Stimulated activated CD8-positive, alpha-beta memory T cell treated with anti-CD3 and anti-CD28 coated beads, Interleukin-15, amount 100 ng/mL, for 48 hours (primary cell): ENCODE results near the gene SPATA24.
"Not testable (repeated sequence)": the region's sequence is repeated elsewhere in the genome, so short reads cannot be mapped to it uniquely, and the experiment has no call there.

Experiments used
- DNase-seq, 2 donors: peaks; one replicate each; pipeline ENCODE4 v3.0.0-alpha.2; 2020; ENCODE audit warnings: low read depth in 2 of 2

SPATA24 gene, protein sequence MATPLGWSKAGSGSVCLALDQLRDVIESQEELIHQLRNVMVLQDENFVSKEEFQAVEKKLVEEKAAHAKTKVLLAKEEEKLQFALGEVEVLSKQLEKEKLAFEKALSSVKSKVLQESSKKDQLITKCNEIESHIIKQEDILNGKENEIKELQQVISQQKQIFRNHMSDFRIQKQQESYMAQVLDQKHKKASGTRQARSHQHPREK

DNA sequence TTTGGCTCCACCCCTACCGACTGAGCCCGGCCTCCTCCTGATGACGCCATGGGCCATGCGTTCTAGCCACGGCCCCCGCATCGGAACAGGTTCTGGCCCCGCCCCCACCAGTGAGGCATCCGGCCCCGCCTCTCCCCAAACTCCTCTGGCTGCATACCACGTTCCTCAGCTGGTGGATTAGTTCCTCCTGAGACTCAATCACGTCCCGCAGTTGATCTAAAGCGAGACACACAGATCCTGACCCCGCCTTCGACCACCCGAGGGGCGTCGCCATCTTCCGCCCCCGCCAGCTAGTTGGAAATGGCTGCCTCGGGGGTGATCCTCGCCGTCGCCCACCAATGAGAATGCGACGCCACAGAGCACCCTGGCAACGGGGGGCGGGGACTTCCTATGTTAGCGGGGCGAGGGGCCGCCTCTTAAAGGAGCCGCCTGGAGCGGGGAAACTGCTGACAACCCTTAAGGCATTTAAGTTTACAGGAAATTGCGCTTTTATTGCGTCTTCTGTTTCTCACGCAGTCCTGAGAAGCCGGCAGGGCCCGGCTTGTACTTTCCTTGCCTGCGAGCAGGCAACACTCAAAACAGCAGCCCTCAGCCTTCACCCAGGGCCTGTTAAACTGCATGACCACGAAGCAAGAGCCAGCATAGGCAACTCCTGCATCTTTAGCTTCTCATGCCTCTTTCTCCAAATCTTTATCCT is at the start of gene SPATA24:
SPATA24 (minus strand) TSS at position 303 of the 697 bp plus-strand sequence; CDS start at position 274, 29 bp downstream.
- peak; percentile 98 for DNase-seq

DNA sequence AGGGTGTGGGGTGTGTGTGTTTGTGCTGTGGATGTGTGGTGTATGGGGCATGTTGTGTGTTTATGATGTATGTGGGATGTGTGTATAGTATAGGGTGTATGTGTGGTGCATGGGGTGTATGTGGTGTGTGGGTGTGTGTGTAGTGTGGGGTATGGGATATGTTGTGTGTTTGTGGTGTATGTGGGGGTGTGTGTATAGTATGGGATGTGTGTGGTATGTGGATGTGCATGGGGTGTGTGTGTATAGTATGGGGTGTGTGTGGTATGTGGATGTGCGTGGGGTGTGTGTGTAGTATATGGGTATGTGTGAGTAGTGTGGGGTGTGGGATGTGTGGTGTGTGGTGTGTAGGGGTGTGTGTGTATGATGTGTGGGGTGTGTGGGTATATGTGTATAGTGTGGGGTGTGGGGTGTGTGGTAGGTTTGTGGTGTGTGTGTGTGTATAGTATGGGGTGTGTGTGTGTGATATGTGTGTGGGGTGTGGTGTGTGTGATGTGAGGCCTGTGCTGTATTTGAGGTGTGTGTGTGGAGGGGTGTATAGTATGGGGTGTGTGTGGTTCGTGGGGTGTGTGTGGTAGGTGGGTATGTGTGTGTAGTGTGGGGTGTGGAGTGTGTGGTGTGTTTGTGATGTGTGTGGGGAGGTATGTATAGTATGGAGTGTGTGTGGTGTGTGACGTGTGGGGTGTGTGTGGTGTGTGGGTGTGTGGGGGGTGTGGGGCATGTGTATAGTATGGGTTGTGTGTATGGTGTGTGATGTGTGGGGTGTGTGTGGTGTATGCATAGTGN is 48.2 kb upstream of the SPATA24 start:
- no peak for DNase-seq

DNA sequence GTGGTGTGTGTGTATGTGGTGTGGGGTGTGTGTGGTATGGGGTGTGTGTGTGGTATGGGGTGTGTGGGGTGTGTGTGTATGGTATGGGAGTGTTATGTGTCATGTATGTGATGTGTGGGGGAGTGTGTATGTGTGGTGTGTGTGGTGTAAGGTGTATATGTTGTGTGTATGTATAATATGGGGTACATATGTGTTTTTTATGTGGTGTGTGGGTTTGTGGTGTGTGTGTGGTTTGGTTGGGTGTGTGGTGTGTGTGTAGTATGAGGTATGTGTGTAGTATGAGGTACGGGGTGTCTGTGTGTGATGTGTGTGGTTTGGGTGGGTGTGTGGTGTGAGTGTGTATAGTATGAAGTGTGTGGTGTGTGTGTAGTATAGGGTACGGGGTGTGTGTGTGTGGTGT is 47.3 kb upstream of the SPATA24 start:
- DNase-seq, result no peak

DNA sequence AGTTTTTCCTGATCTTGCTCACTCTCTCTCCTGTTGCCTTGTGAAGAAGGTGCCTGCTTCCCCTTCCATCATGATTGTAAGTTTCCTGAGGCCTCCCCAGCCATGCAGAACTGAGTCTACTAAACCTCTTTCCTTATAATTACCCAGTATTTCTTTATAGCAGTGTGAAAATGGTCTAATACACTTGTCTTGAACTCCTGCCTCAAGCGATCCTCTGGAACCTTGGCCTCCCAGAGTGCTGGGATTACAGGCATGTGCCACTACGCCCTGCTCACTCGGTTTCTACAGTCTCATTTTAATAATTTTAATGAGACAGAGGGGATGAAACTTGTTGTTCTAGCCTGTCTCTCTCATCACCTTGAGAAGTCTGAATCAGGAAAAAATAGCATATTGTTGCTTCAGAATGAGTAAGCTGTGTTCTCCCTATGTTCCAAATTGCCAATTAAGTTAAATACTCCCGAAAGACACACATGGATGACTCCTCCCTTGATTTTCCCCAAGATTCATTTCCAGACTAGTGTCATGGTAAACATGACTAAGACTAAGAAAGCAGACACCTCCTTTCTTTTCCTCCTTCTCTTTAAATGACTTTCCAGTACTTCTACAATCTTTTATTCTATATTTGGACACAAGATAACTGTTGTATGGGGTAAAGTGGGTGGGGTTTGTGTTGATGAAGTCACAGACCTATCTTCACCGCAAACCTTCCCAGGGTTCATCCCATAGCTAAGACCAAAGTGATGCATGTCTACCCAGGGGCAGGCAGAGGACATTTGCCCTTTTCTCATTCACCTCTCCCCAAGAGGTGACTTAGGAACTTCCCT is 43.3 kb upstream of the SPATA24 start:
- DNase-seq, result peak in 1 of 2 donors; percentile 31

DNA sequence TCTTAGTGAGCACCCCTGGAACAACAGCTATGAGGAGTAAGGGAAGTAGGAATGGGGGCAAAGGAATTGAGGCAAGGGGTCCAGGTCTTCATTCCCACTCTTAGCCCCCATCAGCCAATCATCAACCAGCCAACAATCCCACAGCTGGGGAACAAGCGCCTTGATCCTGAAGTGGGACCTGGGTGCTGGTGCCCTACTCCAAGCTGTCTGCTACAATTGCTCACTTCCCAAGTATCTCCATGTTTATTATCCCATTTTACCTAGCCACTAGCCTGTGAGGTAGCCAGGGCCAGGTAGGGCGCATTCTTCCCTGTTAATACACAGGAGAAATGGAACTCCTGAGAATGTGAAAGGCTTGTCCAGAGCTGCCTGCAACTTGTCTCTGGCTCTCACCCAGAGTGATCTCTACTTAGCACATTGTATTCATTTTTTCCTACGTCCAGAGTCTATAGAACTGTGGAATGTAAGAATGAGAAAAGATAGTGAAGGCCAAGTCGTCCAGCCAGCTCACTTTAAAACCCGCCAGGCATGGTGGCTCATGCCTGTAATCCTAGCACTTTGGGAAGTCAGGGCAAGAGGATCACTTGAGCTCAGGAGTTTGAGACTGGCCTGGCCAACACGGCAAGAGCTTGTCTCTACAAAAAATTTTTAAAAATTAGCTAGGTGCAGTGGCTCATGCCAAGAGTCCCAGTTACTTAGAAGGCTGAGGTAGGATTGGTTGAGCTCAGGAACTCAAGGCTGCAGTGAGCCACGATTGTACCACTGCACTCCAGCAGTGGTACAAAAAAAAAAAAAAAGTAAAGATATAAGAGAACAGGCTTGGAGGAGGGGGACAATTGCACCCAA is 41.7 kb upstream of the SPATA24 start:
- no peak for DNase-seq

DNA sequence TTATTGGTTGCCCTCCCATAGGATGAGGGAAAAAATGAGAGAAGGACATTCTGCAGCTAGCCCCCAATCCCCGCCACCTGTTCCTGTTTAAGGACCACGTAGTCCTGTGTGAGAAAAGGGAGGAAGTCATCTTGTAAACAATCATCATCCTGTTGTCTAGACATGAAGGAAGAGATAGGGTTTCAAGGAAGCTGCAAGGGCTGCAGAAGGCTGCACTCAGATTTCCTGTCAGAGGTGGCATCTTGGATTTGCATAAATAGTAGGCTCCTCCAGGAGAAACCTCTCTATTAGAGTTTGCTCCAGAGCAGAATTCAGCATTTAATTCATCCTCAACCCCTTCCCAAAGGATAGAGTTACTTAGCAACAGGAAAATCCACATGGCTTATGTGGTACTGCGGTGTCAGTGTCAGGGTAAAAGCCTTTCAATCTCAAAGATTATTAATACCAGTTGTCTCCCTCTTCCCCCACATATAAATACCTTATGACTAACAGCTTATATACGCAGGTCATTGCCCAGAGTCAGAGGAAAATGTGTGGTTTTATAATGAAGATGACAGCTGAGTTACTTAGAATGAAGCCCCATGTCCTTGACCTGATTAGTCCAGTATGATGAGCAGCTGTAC is 40.1 kb upstream of the SPATA24 start:
- no peak for DNase-seq

DNA sequence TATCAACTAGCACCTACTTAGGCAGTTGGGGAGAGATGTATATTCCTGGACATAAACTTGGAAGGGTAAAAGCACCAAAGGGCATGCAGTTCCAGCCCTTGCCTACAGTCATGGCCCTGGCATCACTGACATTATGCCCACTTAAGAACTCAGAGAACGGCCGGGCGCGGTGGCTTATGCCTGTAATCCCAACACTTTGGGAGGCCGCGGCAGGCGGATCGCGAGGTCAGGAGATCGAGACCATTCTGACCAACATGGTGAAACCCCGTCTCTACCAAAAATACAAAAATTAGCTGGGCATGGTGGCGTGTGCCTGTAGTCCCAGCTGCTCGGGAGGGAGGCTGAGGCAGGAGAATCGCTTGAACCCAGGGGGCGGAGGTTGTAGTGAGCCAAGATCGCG is 36.5 kb upstream of the SPATA24 start:
- DNase-seq, result not testable (repeated sequence)

DNA sequence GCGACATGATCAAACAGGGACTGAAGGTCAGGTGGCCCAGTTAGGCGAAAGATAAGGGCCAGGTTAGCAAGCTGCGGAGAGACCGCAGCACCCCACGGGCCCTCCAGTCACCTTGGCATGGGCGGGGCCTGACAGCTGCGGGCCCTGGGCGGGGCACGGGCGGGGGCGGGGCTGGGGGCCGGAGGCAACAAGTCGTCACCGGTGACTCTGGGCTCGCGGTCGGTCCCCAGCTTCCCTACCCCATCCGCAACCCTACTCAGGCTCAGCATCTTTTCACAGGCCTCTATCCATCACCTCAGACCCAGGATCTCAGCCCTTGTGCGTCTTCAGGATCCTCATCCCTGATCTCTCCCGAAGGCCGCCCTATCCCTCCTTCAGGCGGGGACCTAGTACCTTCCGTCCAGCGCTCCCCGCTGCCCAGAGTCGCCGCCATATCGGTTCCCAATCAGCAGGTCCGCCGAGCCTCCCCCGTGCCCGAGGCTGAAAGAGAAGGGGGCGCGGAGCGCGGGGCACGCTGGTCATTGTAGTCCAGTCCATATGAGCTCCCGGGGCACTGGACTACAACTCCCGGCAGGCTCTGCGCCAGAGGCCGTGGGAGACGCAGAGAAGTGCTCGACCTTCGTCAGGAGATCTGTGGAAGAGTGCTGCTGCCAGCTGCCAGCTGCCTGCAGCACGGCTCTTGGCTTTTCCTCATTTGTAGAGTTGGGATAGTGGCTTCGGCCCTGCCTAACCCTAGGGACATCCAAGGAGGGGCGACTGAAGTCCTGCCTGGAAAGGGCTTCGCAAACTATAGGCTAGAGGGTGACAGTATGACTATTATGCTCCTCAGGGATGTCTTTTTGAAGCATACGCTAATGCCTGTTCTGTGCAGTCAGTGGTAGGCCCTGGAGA is 35.4 kb upstream of the SPATA24 start, which contains the start of gene DNAJC18:
DNAJC18 (minus strand) TSS at position 513 of the 891 bp plus-strand sequence; CDS start at position 433, 80 bp downstream.
- DNase-seq, result peak; percentile 86 to 89

DNA sequence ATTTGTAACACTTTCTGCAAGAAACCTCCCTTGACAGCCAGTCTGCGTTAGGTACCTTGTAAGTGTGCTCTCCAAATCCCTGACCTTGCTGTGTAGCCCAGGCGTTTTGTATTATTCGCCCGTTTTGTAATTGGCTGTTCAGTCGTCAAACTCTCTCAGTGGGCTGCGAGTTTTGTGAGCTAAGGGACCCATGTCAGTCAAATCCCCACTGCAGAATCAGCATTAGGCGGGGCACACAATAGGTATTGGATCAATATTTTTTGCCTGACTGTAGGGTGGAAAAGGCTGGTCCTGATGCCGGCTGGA is 34.8 kb upstream of the SPATA24 start:
- no peak for DNase-seq

DNA sequence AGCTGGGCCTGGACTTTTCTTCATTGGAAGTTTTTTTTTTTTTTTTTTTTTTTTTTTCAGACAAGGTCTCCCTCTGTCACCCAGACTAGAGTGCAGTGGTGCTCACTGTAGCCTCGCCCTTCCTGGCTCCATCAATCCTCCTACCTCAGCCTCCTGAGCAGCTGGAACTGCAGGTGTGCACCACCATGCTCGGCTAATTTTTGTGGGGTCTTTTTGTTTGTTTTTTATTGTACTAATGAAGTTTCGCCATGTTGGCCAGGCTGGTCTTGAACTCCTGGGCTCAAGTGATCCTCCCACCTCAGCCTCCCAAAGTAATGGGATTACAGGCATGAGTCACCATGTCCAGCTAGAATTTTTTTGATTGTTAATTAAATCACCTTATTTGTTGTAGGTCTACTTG is 31.8 kb upstream of the SPATA24 start:
- DNase-seq, result no peak

DNA sequence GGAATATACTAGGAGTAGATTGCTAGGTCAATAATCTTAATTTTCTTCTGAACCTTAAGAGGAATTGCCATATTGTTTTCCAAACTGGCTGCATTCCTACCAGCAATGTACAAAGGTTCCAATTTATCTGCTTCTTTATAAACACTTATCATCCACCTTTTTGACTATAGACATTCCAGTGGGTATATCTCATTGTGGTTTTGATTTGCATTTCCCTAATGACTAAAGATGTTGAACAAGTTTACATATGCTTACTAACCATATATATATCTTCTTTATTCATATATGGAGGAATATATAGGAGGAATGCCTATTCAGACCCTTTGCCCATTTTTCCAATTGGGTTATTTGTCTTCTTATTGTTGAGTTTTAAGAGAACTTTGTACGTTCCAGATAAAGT is 27.8 kb upstream of the SPATA24 start:
- no peak for DNase-seq

DNA sequence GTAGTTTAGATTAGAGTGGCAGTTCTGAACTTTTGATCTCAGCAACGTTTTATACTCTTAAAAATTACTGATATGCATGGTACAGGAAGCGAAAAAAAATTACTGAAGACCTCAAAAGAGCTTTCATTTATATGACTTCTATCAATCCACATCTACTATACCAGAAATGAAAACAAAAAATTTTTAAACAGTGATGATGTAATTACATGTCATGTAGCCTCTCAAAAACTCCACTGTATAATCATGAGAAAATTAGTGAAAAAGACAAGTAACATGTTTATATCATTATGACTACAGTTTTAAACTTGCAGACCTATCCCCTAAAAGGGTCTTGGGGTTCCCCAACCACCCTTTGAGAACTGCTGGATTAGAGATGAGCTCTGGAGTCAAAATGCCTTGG is 26.1 kb upstream of the SPATA24 start:
- no peak for DNase-seq

DNA sequence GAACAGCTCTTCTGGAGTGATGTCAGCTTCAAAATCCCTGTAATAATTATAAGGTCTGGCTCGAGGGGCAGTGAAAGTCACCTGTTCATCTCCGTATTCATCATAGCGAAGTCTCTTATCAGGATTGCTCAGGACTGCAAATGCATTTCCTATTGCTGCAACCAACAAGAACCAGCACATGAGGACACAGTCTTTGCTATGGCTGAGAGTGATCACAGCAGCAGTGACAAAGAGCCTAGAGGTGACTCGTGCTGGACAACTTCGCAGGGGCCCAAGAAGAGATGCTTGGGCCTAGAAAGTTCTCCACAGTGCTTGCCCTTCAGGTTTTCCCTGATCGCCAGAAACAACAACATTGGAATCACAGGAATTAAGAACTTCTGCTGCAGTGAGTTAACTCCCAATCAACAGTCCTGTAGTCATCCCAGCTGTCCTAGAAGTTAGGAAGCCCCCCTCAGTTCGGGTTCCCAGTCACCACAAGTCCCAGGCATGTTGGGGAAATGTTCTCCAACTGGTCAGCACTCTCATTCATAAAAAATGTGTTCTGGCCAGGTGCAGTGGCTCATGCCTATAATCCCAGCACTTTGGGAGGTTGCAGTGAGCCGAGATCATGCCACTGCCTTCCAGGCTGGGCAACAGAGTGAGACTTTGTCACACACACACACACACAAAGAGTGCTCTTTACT is 22.5 kb upstream of the SPATA24 start:
- no peak for DNase-seq

DNA sequence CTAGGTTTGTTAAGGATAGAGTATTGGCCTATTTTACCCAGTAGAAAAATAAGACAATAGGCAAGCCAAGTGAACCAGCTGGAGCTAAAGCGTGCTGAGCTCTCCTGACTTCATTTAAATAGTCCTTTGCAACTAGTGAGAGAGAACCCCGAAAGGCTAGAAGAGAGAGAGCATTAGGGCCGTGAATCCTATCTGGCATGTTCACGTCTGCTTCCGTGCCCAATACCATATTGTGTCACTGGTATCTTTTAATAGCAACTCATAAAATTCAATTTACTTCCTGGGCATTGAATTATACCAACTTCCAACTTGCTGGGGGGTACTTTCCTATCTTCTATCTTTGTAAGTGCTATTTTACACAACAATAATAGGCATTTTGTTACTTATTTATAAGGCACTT is 21.6 kb upstream of the SPATA24 start:
- no peak for DNase-seq

DNA sequence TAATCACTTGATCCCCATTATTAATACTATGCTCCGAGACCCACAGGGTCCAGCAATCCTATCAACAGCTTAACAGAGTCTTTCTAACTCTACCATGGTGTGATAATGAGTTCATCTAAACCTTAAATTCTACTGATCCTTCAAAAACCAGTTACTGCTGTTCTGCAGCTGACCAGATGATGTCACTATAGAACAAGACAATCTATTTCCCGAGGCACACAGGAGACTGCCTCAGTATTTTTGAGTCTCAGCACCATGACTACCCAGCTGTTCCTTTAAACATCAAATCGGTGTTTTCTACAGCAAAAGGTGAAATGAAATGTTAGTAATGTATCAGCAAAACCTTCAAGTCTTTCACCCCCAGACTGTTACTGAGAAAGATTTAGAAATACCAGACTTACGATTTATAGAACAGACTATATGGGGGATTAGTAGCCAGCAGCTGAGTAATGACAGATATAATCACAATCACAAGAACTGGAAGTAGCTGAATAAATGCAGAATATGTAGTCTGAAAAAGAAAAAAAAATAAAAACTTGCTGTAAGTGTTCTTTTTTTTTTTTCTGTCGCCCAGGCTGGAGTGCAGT is 18.5 kb upstream of the SPATA24 start:
- no peak for DNase-seq

DNA sequence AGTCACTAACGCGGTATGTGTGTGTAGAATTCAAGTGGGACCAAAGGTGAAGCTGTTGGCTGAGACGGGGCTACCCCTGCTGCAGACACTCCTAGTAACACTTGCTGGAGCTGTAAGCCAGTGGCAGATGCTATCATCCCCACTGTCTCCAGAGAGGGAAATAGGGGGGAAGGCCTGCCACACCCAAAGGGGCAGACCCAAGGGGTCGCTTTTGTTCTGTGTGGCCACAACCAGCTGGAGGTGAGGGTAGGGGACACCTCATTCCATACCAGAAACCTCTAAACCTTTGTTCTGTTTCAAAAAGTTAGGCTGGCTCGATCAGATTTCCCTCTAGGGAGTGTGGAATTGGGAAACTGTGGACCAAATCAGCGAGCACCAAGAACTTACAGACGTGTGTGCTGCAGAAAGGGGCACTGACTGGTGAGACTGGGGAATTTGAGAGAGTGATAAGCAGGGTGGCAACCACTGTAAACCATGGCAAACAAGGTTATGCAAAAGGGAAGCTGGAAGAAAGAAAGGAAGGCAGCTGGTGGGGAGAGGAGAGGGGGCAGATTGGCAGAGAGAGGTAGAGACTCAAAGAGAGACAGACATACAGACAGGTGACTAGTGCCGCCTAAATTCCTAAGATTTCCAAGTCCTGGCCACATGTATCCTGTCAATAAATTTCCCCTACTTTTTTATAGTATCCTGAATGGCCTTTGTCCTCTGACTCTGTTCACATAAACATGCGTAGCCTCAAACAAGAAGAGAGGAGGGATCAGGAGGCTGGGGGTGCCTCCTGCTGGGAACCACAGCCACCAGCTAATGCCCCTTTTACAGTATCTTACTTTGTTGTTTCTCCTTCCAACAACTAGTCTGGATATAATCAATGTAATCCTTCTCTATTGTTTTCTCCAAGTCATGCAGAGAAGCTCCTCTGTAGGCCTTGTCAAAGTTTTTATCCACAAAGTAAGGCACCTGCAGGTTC is 15.6 kb upstream of the SPATA24 start:
- no peak for DNase-seq

DNA sequence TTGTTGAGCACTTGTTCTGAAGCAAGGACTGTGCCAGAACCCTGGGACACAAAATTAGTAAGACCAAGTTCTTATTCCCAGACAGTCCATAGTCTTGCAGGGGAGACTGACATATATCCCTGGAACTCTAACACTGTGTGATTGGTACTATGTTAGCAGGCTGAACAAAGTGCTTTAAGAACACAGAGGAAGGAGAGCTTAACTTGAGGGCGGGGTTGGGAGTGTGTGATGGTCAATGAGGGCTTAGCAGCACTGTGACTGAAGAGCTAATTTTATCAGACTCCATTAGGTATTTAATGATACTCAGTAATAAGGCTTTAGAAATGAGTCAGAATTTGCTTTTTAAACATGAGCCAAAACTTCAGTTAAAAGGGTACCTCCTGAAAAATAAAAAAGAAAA is 14.9 kb upstream of the SPATA24 start:
- DNase-seq, result no peak
